Heart left ventricle (tissue), 13 donors: ENCODE data around the gene SDS.

Experiments used
- POLR2A ChIP-seq, 2 donors: fragments of 450-650 bp; IDR thresholded peaks; one replicate each; pipeline ENCODE4 v1.6.1; 2017; ENCODE audit warnings: antibody characterized with exemption in 2 of 2, mild to moderate bottlenecking in 2 of 2, moderate library complexity in 2 of 2
- TF ChIP-seq, protein P1 (sequence below), 12 donors: fragments of 200-600 bp; sonication (generic) in 4 of 12; IDR thresholded peaks; one replicate each; pipeline versions ENCODE4 v1.5.0 to v1.8.0; 2018 to 2022; ENCODE audit warnings: antibody characterized with exemption in 12 of 12, mild to moderate bottlenecking in 5 of 12
- donor health status: ischemic (EF 13 %, LVEDD 7.1; RV severe dilation, severe dysfunction).
- donor health status: DM: no; HTN: yes; CAD: no.
- donor health status: DM: no; HTN: no; CAD: no.
- donor health status: ischemic (EF 25% LVEDD 6.9; RV normal size, moderate dysfunction).
- donor health status: ischemic (EF 25% LVEDD 5.7; RV mildly dilated, moderate dysfunction).
- donor health status: ischemic (EF 35%, LVEDD 5.7; RV mildly dilated, moderate dysfunction).
- donor health status: nonischemic (EF 11% LVEDD 7.7; RV severe dilation, severe dysfunction).
- donor health status: DM: yes; HTN: yes; CAD: no.
- donor health status: PGD.
- donor health status: ischemic (EF 29% LVEDD 5.4; RV normal size, mild dysfunction).
- donor health status: nonischemic (EF 23%, LVEDD 6.1; RV moderate dilation, normal function).

DNA sequence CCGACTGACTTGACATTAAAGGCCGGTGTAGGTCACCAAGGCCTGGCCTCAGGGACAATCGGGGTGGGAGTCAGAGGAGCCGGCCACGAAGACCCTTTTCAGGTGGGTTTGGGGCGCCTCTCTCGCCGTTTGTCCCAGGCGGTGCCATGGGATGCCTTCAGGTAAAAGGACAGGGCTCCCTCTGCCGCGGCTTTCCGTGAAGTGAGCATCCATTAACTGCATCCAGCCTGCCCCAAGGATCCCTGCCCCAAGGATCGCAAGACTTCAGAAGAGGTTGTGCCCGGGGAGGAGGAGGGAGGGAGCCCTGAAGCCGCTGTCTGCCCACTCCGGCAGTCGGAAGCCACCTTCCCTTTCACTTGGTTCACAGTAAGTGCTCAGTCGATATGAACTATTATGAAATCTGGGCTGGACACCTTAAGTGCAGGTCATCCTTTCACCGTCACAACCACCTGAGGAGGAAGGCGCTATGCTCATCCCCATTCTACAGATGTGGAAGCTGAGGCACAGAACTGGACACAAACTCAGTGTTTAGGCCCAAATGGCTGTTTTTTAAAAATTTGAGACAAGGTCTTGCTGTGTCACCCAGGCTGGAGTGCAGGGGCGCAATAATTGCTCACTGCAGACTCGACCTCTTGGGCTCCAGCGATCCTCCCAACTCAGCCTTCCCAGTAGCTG, 964 bp downstream of the SDS start:
- TF ChIP-seq, protein P1, sequence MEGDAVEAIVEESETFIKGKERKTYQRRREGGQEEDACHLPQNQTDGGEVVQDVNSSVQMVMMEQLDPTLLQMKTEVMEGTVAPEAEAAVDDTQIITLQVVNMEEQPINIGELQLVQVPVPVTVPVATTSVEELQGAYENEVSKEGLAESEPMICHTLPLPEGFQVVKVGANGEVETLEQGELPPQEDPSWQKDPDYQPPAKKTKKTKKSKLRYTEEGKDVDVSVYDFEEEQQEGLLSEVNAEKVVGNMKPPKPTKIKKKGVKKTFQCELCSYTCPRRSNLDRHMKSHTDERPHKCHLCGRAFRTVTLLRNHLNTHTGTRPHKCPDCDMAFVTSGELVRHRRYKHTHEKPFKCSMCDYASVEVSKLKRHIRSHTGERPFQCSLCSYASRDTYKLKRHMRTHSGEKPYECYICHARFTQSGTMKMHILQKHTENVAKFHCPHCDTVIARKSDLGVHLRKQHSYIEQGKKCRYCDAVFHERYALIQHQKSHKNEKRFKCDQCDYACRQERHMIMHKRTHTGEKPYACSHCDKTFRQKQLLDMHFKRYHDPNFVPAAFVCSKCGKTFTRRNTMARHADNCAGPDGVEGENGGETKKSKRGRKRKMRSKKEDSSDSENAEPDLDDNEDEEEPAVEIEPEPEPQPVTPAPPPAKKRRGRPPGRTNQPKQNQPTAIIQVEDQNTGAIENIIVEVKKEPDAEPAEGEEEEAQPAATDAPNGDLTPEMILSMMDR (IDR thresholded peaks at IDR 0.05) = no peak
- no peak for TF ChIP-seq POLR2A (IDR thresholded peaks at IDR 0.05)
